Subcutaneous adipose tissue (tissue), 4 donors: ENCODE measurements around the gene KCTD20. TPM values are rescaled to one million over a fixed set of nuclear protein-coding genes. Genes with fewer than 3 reads are reported as not detected.

ENCODE experiments used
- CTCF ChIP-seq: fragments of 450-650 bp; IDR thresholded peaks from one replicate; pipeline ENCODE4 v1.5.1; 2016; ENCODE audit warnings: low read depth, mild to moderate bottlenecking, control low read depth, antibody characterized with exemption, moderate library complexity
- total RNA-seq, 4 donors: library from RNA; depleted of rRNA; stranded (reverse); fragments of >200 nt; gene quantifications; one replicate each; pipeline ENCODE4 v1.1.0, GENCODE V29; 2016

The KCTD20 gene
- total RNA-seq, 4 donors from 2014 or later, result 74.0 to 102 (median 77.7) TPM

GRCh38 chr6:36489426-36489825 is 46.6 kb downstream of the KCTD20 start:
- TF ChIP-seq CTCF, result no peak

GRCh38 chr6:36491378-36491965 is 48.7 kb downstream of the KCTD20 start:
- no peak for TF ChIP-seq CTCF

- TF ChIP-seq CTCF, result no peak
Measured at GRCh38 chr6:36492092-36492491, 49.3 kb downstream of the KCTD20 start.

GRCh38 chr6:36492621-36493020 is 49.8 kb downstream of the KCTD20 start:
- TF ChIP-seq CTCF, result no peak

GRCh38 chr6:36493319-36493718 is 50.5 kb downstream of the KCTD20 start:
- TF ChIP-seq CTCF, result no peak

- TF ChIP-seq CTCF, result no peak
Measured at GRCh38 chr6:36493859-36494258, 51.1 kb downstream of the KCTD20 start.

GRCh38 chr6:36495086-36495485 is 52.3 kb downstream of the KCTD20 start:
- TF ChIP-seq CTCF, result no peak
